Coronary artery (tissue), 2 donors: ENCODE results near the gene IRX2.

Experiments
- DNase-seq: peaks from one replicate; pipeline ENCODE4 v3.0.0-alpha.2; 2017; ENCODE audit warnings: low spot score
- H3K27ac ChIP-seq, 2 donors: fragments of 200-600 bp; sonication (generic); one replicate each; pipeline ENCODE4 v1.5.1; 2016 to 2019
- H3K4me3 ChIP-seq: fragments of 200-600 bp; sonication (generic); 2 replicates; pipeline ENCODE4 v1.5.1; 2016; ENCODE audit warnings: mild to moderate bottlenecking, moderate library complexity
- TF ChIP-seq, protein P1 (sequence below): fragments of 200-600 bp; sonication (generic); IDR thresholded peaks from one replicate; pipeline ENCODE4 v1.5.1; 2019; ENCODE audit warnings: antibody characterized with exemption

IRX2 gene

DNA sequence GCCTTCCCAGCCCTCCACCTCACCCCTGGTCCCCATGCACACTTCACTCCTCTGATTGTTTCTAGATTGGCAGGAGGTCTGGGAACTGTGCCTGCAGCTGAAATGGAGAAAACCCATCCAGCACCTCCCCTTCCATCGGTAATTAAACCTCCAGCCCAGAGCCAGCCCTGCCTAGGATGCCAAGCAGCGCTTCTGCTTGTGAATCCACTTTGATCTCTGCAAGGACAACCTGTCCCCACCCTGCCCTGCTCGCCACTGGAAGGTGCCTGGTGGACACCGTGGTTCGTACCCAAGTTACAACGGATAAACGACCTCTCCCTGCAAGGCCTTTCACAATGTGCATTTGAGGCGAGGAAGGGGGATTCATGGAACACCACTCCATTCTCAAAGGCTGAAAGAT, 50.6 kb downstream of the IRX2 start:
- TF ChIP-seq, protein P1, sequence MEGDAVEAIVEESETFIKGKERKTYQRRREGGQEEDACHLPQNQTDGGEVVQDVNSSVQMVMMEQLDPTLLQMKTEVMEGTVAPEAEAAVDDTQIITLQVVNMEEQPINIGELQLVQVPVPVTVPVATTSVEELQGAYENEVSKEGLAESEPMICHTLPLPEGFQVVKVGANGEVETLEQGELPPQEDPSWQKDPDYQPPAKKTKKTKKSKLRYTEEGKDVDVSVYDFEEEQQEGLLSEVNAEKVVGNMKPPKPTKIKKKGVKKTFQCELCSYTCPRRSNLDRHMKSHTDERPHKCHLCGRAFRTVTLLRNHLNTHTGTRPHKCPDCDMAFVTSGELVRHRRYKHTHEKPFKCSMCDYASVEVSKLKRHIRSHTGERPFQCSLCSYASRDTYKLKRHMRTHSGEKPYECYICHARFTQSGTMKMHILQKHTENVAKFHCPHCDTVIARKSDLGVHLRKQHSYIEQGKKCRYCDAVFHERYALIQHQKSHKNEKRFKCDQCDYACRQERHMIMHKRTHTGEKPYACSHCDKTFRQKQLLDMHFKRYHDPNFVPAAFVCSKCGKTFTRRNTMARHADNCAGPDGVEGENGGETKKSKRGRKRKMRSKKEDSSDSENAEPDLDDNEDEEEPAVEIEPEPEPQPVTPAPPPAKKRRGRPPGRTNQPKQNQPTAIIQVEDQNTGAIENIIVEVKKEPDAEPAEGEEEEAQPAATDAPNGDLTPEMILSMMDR, result no peak
- Histone ChIP-seq H3K27ac (no peak overlapping the region), H3K4me3 (no peak overlapping the region)
- DNase-seq, result peak; percentile 31

DNA sequence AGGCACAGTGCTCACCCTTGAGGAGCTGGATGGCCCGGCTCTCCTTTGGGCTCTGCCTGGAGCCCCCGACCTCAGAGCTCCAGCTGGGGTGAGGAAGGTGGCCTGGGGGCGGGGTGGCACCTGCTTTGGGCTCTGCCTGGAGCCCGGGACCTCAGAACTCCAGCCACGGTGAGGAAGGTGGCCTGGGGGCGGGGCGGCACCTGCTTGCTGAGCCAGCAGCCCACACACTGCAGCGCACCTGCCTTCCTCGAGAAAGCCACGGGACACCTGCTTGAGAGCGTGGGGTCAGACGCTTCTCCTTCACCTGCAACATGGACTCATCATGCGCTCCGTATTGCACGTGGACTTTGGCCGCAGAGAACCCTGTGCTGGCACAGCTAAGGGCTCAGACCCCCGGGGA, 51.8 kb downstream of the IRX2 start:
- TF ChIP-seq, protein P1, result no peak
- no peak overlapping the region for H3K4me3 ChIP-seq
- H3K27ac ChIP-seq, result no peak overlapping the region
- peak; percentile 50 for DNase-seq

DNA sequence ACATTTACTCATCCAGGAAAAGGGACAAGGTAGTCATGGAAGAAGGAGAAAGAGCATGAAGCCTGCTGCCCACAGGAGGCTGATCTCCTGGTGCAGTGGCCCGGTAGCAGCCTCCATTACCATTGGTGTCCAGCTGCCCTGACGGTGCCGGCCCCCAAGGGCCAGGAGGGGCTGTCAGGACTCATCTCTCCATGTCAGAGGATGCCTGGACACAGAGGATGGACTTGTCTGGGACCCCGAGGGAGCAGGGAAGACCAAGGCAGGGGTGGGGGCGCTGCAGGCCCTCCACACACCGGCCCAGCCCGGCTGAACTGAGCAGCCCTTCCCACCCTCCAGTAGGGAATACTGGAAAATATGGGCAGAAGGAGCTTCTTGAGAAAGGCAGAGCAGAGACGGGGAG, 52.2 kb downstream of the IRX2 start:
- TF ChIP-seq, protein P1, result no peak
- H3K27ac ChIP-seq, result no peak overlapping the region
- no peak overlapping the region for H3K4me3 ChIP-seq
- DNase-seq, result peak; percentile 67

DNA sequence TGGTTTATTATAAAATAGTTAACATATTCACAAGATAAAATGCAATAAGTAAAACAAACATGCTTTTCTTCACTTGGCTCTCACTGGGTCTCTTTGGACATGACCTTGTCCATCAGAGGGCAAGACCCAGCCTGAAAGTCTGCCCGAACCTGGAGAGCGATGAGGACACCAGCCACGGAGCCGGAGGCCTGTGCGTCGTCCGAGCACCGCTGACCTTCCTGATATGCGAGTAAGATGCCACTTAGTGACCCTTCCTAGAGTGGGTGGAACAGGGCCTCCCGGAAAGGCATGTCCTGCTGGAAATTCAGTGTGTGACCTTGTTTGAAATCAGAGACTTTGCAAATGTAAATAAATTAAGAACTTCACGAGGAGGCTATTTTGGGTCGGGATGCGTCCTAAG, 52.9 kb downstream of the IRX2 start:
- H3K4me3 ChIP-seq, result no peak overlapping the region
- no peak overlapping the region for H3K27ac ChIP-seq
- TF ChIP-seq, protein P1, result no peak
- peak; percentile 33 for DNase-seq

DNA sequence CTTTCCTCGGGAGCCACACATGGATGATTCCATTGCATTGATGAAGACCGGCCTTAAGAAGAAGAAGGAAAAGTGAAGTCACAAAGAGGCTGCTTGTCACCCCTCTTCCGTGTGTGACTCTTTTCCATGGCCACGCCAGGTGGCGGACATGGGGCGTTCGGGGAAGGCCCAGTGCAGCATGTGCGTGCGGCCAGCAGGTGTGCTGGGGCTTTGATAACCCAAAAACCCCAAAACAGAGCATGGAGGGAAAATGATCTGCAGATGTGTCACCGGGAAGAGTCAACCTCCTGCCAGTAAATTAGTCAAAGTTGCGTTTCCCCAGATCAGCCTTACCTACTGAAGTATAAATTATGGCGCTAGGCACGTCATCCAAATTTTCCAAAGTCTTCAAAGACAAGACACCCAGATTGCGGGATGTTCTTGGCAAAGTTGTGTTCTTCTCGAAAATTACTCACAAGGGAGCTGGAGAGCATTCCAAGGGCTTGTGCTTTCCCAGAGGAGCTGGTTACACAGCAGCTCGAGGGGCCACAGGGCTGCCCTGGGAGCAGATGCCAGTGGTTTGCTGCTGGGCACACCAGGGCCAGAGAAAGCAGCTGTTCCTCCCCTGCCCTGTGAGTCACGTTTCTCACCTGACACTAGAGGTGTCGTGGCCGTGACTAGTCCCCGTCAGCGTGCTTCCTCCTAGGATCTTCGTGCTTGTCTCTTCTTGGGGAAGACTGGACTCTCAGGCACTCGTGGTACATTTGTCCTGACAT, 53.9 kb downstream of the IRX2 start:
- Histone ChIP-seq H3K27ac (no peak overlapping the region), H3K4me3 (no peak overlapping the region)
- TF ChIP-seq, protein P1, result no peak
- peak; percentile 71 for DNase-seq

DNA sequence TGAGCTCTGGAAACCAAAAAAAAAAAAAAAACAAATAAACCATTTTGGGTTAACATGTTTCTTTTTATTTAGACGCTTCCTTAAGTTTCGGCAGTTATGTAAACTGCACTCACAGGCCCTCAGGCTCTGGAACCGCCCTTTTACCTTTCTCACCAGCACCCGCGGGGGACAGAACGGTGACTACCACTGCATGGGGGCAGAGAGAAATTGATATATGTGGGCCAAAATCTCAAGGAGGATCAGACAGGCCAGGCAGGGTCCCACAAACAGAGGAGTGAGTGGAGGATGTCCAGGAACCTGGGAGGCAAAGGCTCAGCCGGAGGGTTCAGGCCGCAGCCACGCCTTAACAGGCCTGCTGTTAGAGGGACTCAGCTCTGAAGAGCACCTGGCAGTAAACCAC, 54.4 kb downstream of the IRX2 start:
- no peak overlapping the region for H3K4me3 ChIP-seq
- DNase-seq, result no peak
- TF ChIP-seq, protein P1, result no peak
- no peak overlapping the region for H3K27ac ChIP-seq
